ENCODE results near the gene GPBP1L1.
"Not testable (repeated sequence)": the region's sequence is repeated elsewhere in the genome, so short reads cannot be mapped to it uniquely, and the experiment has no call there.

The GPBP1L1 gene

DNA sequence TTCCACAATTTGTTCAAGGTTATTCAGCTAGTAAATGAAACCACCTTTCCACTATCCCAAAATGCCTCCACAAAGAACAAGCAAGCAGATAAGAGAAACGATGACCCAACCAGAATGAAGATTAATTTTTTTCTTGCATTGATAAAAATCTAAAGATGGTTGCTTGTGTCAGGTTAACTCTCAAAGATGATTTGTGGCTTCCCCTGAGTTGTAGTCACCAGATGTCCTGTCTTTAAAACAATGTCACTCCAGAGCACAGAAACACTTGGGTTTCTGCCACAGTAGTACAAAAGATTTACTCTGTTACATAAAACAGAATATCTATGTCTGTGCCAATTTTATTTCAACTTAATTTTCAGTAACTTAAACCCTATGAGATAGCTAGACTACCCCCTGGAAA is 51.1 kb downstream of the GPBP1L1 start:
- no peak for DNase-seq (ENCODE audit: low read depth in 2 of 2)

DNA sequence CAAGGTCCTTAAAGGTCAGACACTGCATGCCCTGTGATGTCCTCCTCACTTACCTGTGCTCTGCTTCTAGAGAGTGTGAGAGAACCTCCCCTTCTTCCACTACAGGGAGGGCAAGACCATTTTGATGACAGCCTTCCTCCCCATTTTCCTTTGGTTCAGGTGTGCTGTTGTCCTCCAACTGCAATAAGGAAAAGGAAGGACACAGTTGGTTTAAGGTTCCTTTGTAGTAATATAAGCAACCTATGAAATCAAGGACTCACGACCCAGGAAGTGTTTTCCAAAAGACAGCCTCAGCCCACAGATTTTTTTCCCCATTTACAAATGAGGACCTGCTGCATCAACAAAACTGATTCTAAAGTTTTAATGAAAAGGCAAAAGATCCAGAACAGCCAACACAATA is 55.9 kb downstream of the GPBP1L1 start:
- no peak for DNase-seq (ENCODE audit: low read depth in 2 of 2)

DNA sequence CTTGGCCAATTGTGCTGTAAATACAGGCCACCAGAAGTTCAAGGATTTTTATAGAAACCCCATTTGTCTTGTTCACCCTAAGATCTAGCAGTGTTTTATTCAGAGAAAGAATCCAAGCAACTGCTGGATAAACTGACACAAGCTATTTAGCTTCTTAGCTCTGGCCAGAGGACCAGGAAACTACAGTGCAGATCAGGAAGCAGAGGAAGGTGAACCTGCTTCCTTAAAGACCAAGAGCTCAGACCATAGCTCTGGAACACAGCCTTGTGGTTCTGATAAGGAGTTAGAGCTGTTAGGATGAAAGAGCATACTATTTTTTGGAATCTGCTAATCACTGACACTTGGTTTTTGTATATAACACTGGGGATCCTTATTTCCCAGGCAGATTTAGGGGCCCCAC is 57.3 kb downstream of the GPBP1L1 start:
- DNase-seq (ENCODE audit: low read depth in 2 of 2), result no peak

- DNase-seq (ENCODE audit: low read depth in 2 of 2), result no peak
Measured at GRCh38 chr1:45623972-45624371, 62.4 kb downstream of the GPBP1L1 start, which contains the start of gene CCDC17. Gene CCDC17 (minus strand): TSS chr1:45624054. CDS start chr1:45623909, 145 bp downstream.

DNA sequence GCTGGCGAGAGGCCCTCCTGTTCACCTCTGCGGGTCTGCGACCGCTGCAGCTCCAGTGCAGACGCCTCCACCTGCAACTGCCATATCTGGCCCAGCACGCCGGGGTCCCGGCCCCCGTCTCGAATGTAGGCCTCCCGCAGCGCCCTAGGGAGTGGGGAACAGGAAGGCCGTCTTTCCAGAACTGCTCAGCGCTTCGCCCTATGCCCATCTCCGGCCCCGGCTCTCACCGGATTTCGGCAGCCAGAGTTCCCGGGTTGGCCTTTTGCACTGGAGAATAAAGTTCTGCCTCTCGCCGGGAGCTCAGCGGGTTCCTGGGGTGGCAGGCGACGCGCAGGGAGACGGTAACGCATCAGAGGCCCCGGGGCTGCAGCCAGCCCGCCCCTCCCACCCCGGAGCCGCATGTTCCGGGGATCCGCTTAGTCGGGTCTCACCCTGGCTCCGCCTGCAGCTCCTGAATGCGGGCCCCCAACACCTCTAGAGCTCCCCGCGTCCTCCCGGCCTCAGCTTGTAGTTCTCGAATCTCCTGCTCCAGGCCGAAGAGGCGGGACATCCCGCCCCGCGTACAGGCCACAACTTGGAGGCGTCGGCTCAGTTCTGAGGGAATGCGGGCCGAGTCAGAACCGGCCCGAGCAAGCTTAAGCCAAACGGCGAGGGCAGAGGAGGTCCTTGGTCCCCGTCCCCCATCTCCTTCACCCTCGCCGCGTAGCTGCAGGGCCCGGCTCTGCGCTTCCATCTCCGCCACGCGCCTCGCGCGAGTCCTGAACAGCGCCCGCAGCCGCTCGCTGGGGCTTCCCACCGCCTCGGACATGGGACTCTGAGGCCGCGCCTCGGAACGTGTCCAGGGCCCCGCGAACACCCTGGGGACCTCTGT is 63.6 kb downstream of the GPBP1L1 start:
- no peak for DNase-seq (ENCODE audit: low read depth in 2 of 2)

GRCh38 chr1:45621895-45622523 is 64.3 kb downstream of the GPBP1L1 start:
- no peak for DNase-seq (ENCODE audit: low read depth in 2 of 2)

- DNase-seq (ENCODE audit: low read depth in 2 of 2), result no peak
Measured at GRCh38 chr1:45621501-45621836, 64.9 kb downstream of the GPBP1L1 start.

DNA sequence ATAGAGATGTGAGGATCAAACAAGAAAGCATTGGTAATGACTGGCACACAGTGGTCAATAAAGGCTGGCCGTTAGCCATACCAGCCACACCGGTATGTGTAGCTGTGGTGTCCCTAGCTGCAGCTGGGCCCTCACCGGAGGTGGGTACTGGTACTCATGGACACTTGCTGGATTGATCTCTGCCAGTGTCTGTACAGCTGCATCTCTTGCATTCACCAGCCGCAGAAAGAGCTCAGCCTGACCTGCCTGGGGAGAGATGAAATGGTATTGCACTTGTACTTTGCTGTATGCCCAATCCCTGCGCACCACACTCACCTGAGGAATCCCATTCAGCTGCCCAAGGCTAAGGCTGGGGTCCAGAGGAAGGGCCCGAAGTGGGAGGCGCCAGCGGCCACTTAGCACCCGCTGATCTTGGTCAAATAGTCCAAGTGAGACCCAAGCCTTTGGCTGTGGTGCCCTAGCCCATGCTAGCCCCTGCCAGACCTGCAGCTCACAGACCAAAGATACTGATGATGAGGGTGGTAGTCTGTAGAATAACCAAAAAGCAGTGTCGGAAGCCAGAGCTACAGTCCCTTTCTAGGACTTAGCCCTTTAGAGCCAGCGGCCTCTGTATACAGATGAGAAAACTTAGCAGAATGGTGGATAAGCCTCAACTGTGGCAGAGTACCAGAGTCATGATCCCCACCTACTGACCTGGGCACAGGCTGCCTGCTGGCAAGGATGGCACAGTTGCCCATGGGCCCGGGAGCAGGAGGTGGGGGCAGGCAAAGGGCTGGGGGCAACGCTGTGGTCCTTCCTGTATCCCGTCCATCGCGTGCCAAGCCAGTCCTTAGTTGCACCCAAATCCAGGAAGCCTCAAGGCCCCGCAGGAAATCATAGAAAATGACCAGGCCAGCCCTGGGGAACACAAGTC is 65.5 kb downstream of the GPBP1L1 start:
- DNase-seq (ENCODE audit: low read depth in 2 of 2), result no peak

GRCh38 chr1:45619149-45619921 is 67.0 kb downstream of the GPBP1L1 start:
- DNase-seq (ENCODE audit: low read depth in 2 of 2), result no peak

GRCh38 chr1:45617618-45618017 is 68.7 kb downstream of the GPBP1L1 start:
- DNase-seq (ENCODE audit: low read depth in 2 of 2), result no peak

DNA sequence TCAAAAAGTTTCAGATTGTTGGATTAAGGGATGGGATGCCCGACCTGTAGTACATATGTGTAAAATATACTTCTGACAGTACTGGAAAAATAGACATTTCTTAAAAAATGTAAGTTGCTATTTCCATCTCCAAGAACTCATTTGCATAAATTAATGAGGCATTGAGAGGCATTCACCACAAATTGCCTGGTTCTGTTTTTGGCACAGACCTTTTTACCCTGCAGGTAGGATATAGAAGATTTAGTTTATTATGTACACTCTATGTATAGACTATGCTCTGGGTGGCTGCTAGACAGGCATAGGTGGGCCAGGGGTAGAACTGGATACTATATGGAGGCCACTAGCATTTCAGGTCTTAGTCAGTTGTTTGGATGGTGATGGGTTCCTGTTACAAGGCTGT is 70.4 kb downstream of the GPBP1L1 start:
- DNase-seq (ENCODE audit: low read depth in 2 of 2), result no peak

GRCh38 chr1:45612941-45613579 is 73.3 kb downstream of the GPBP1L1 start:
- no peak for DNase-seq (ENCODE audit: low read depth in 2 of 2)

- DNase-seq (ENCODE audit: low read depth in 2 of 2), result no peak
Measured at GRCh38 chr1:45610589-45611226, 75.6 kb downstream of the GPBP1L1 start.

DNA sequence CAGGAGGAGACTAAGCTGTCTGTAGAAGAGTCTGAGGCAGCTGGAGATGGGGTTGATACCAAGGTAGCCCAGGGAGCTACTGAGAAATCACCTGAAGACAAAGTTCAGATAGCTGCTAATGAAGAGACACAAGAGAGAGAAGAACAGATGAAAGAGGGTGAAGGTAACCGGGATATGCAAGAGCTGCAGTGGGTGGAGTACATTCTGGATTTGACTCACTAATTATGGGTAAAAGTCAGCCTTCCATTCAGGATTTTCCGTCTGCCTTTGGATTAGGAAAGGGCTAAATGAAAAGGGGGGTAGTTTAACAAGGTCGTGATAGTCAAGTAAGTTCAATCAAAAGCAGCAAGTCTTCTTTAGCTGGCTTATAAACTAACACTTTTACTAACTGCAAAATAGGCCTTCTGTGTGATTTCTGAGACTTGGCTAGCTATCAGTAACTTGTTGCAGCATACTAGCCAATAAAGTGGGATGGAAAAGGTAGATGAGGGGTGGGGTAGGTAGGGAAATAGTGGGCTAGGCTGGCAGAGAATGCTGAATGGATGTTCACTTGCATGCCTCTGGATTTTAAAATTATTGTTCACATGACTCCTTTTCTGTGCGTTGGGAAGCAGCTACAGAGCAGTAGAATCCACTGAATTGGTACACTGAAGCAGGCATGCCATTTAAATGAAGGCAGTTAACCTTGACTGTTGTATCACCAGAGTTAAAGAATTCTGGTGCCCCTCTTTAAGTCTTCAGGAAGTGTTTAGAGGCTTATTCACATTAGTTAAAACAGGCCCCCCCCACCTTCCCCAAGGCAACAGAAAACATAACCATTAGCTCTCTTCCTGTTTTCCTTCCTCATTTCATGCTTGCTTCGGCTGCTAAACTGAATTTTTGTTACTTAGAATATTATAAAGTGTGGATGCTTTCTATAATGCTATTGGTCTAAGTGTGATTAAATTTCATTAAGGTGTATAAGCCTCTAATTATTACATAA is 77.9 kb downstream of the GPBP1L1 start:
- no peak for DNase-seq (ENCODE audit: low read depth in 2 of 2)

DNA sequence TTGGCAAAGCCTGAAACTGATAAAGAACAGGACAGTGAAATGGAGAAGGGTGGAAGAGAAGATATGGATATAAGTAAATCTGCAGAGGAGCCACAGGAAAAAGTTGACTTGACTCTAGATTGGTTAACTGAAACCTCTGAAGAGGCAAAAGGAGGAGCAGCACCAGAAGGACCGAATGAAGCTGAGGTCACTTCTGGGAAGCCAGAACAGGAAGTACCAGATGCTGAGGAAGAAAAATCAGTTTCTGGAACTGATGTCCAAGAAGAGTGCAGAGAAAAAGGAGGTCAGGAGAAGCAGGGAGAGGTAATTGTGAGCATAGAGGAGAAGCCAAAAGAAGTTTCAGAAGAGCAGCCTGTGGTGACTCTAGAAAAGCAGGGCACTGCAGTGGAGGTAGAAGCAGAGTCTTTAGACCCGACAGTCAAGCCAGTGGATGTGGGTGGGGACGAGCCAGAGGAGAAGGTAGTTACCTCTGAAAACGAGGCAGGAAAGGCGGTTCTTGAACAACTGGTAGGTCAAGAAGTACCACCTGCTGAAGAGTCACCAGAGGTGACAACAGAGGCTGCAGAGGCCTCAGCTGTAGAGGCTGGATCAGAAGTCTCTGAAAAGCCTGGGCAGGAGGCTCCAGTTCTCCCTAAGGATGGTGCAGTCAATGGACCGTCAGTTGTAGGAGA is 78.8 kb downstream of the GPBP1L1 start:
- DNase-seq (ENCODE audit: low read depth in 2 of 2), result no peak

- no peak for DNase-seq (ENCODE audit: low read depth in 2 of 2)
Measured at GRCh38 chr1:45604239-45604638, 82.1 kb downstream of the GPBP1L1 start.

GRCh38 chr1:45596765-45597164 is 89.6 kb downstream of the GPBP1L1 start:
- not testable (repeated sequence) for DNase-seq (ENCODE audit: low read depth in 2 of 2)

DNA sequence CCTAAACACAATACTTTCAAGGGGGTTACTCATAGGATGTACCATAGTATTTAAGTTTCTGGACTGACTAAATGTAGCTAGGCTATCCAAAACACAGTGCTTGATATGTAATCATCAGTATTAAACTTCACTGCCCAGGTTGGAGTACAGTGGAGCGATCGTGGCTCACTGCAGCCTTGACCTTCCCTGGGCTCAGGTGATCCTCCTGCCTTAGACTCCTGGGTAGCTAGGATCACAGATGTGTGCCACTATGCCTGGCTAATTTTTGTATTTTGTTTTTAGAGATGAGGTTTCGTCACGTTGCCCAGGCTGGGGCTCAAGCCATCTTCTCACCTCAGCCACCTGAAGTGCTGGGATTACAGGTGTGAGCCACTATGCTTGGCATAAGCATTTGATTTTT is 91.9 kb downstream of the GPBP1L1 start:
- DNase-seq (ENCODE audit: low read depth in 2 of 2), result no peak

- DNase-seq (ENCODE audit: low read depth in 2 of 2), result no peak
Measured at GRCh38 chr1:45589861-45590260, 96.5 kb downstream of the GPBP1L1 start.
